ENCODE results near the gene RRAS2.
A peak's percentile ranks its signal among the peaks of the same experiment; 100 is the strongest.

RRAS2 gene

GRCh38 chr11:14248580-14248981 lies 110.4 kb downstream of the RRAS2 start:
- no peaks in the 10 kb centered on the region for H3K9me3 ChIP-seq (ENCODE audit: control insufficient read depth, insufficient read depth, low read length)
- no peaks in the 10 kb centered on the region for H3K36me3 ChIP-seq (ENCODE audit: control insufficient read depth, insufficient read depth, low read length)
- peaks cover 9% of the 10 kb centered on the region for H3K4me1 ChIP-seq (ENCODE audit: control insufficient read depth, insufficient read depth, low read length)
- H3K27me3 ChIP-seq (ENCODE audit: control insufficient read depth, insufficient read depth, low read length) = no peaks in the 10 kb centered on the region
- H3K9ac ChIP-seq (ENCODE audit: low read depth, low read length) = no peak overlapping the region
- H3K4me3 ChIP-seq (ENCODE audit: low read depth, low read length) = no peak overlapping the region

- no peaks in the 10 kb centered on the region for H3K36me3 ChIP-seq (ENCODE audit: control insufficient read depth, insufficient read depth, low read length)
- H3K9ac ChIP-seq (ENCODE audit: low read depth, low read length) = no peak overlapping the region
- H3K9me3 ChIP-seq (ENCODE audit: control insufficient read depth, insufficient read depth, low read length) = no peaks in the 10 kb centered on the region
- no peak overlapping the region for H3K4me3 ChIP-seq (ENCODE audit: low read depth, low read length)
- H3K4me1 ChIP-seq (ENCODE audit: control insufficient read depth, insufficient read depth, low read length) = peaks cover 9% of the 10 kb centered on the region
- H3K27me3 ChIP-seq (ENCODE audit: control insufficient read depth, insufficient read depth, low read length) = no peaks in the 10 kb centered on the region
These were observed 113.5 kb downstream of the RRAS2 start for GRCh38 chr11:14245444-14245843.

GRCh38 chr11:14244926-14245325 lies 114.1 kb downstream of the RRAS2 start:
- H3K27me3 ChIP-seq (ENCODE audit: control insufficient read depth, insufficient read depth, low read length) = no peaks in the 10 kb centered on the region
- H3K9ac ChIP-seq (ENCODE audit: low read depth, low read length) = no peak overlapping the region
- H3K4me1 ChIP-seq (ENCODE audit: control insufficient read depth, insufficient read depth, low read length) = peaks cover 9% of the 10 kb centered on the region
- H3K36me3 ChIP-seq (ENCODE audit: control insufficient read depth, insufficient read depth, low read length) = no peaks in the 10 kb centered on the region
- H3K4me3 ChIP-seq (ENCODE audit: low read depth, low read length) = no peak overlapping the region
- no peaks in the 10 kb centered on the region for H3K9me3 ChIP-seq (ENCODE audit: control insufficient read depth, insufficient read depth, low read length)

GRCh38 chr11:14242733-14243132 lies 116.2 kb downstream of the RRAS2 start:
- H3K9me3 ChIP-seq (ENCODE audit: control insufficient read depth, insufficient read depth, low read length) = no peaks in the 10 kb centered on the region
- H3K36me3 ChIP-seq (ENCODE audit: control insufficient read depth, insufficient read depth, low read length) = no peaks in the 10 kb centered on the region
- no peaks in the 10 kb centered on the region for H3K4me1 ChIP-seq (ENCODE audit: control insufficient read depth, insufficient read depth, low read length)
- no peak overlapping the region for H3K9ac ChIP-seq (ENCODE audit: low read depth, low read length)
- H3K27me3 ChIP-seq (ENCODE audit: control insufficient read depth, insufficient read depth, low read length) = no peaks in the 10 kb centered on the region
- H3K4me3 ChIP-seq (ENCODE audit: low read depth, low read length) = no peak overlapping the region

GRCh38 chr11:14242187-14242586 lies 116.8 kb downstream of the RRAS2 start:
- H3K4me3 ChIP-seq (ENCODE audit: low read depth, low read length) = no peak overlapping the region
- H3K36me3 ChIP-seq (ENCODE audit: control insufficient read depth, insufficient read depth, low read length) = no peaks in the 10 kb centered on the region
- no peaks in the 10 kb centered on the region for H3K4me1 ChIP-seq (ENCODE audit: control insufficient read depth, insufficient read depth, low read length)
- no peaks in the 10 kb centered on the region for H3K9me3 ChIP-seq (ENCODE audit: control insufficient read depth, insufficient read depth, low read length)
- no peak overlapping the region for H3K9ac ChIP-seq (ENCODE audit: low read depth, low read length)
- no peaks in the 10 kb centered on the region for H3K27me3 ChIP-seq (ENCODE audit: control insufficient read depth, insufficient read depth, low read length)

- Histone ChIP-seq H3K4me1 (ENCODE audit: control insufficient read depth, insufficient read depth, low read length) (no peaks in the 10 kb centered on the region), H3K36me3 (ENCODE audit: control insufficient read depth, insufficient read depth, low read length) (no peaks in the 10 kb centered on the region), H3K4me3 (ENCODE audit: low read depth, low read length) (no peak overlapping the region), H3K9ac (ENCODE audit: low read depth, low read length) (no peak overlapping the region), H3K9me3 (ENCODE audit: control insufficient read depth, insufficient read depth, low read length) (no peaks in the 10 kb centered on the region), H3K27me3 (ENCODE audit: control insufficient read depth, insufficient read depth, low read length) (no peaks in the 10 kb centered on the region)
These were observed 118.0 kb downstream of the RRAS2 start for GRCh38 chr11:14240951-14241350.

GRCh38 chr11:14240221-14240620 lies 118.8 kb downstream of the RRAS2 start:
- Histone ChIP-seq H3K27me3 (ENCODE audit: control insufficient read depth, insufficient read depth, low read length) (no peaks in the 10 kb centered on the region), H3K36me3 (ENCODE audit: control insufficient read depth, insufficient read depth, low read length) (no peaks in the 10 kb centered on the region), H3K4me1 (ENCODE audit: control insufficient read depth, insufficient read depth, low read length) (no peaks in the 10 kb centered on the region), H3K4me3 (ENCODE audit: low read depth, low read length) (no peak overlapping the region), H3K9me3 (ENCODE audit: control insufficient read depth, insufficient read depth, low read length) (no peaks in the 10 kb centered on the region), H3K9ac (ENCODE audit: low read depth, low read length) (no peak overlapping the region)

- H3K4me1 ChIP-seq (ENCODE audit: control insufficient read depth, insufficient read depth, low read length) = peaks cover under 1% of the 10 kb centered on the region
- H3K9ac ChIP-seq (ENCODE audit: low read depth, low read length) = no peak overlapping the region
These were observed 121.5 kb downstream of the RRAS2 start for GRCh38 chr11:14237444-14237961.

GRCh38 chr11:14235701-14236100 lies 123.3 kb downstream of the RRAS2 start:
- Histone ChIP-seq H3K4me3 (ENCODE audit: low read depth, low read length) (no peak overlapping the region), H3K4me1 (ENCODE audit: control insufficient read depth, insufficient read depth, low read length) (peaks cover 3% of the 10 kb centered on the region), H3K9ac (ENCODE audit: low read depth, low read length) (no peak overlapping the region), H3K9me3 (ENCODE audit: control insufficient read depth, insufficient read depth, low read length) (no peaks in the 10 kb centered on the region), H3K27me3 (ENCODE audit: control insufficient read depth, insufficient read depth, low read length) (no peaks in the 10 kb centered on the region), H3K36me3 (ENCODE audit: control insufficient read depth, insufficient read depth, low read length) (no peaks in the 10 kb centered on the region)

More at GRCh38 chr11:14237444-14237961, 121.5 kb downstream of the RRAS2 start:
- Histone ChIP-seq H3K9me3 (ENCODE audit: control insufficient read depth, insufficient read depth, low read length) (no peaks in the 10 kb centered on the region), H3K27me3 (ENCODE audit: control insufficient read depth, insufficient read depth, low read length) (no peaks in the 10 kb centered on the region), H3K36me3 (ENCODE audit: control insufficient read depth, insufficient read depth, low read length) (no peaks in the 10 kb centered on the region), H3K4me3 (ENCODE audit: low read depth, low read length) (no peak overlapping the region)

- H3K9ac ChIP-seq (ENCODE audit: low read depth, low read length) = no peak overlapping the region
- peaks cover 15% of the 10 kb centered on the region for H3K4me1 ChIP-seq (ENCODE audit: control insufficient read depth, insufficient read depth, low read length)
- no peak overlapping the region for H3K4me3 ChIP-seq (ENCODE audit: low read depth, low read length)
- H3K27me3 ChIP-seq (ENCODE audit: control insufficient read depth, insufficient read depth, low read length) = no peaks in the 10 kb centered on the region
- no peaks in the 10 kb centered on the region for H3K9me3 ChIP-seq (ENCODE audit: control insufficient read depth, insufficient read depth, low read length)
- H3K36me3 ChIP-seq (ENCODE audit: control insufficient read depth, insufficient read depth, low read length) = no peaks in the 10 kb centered on the region
These were observed 124.5 kb downstream of the RRAS2 start for GRCh38 chr11:14234446-14234845.

GRCh38 chr11:14232652-14233051 lies 126.3 kb downstream of the RRAS2 start:
- H3K4me1 ChIP-seq (ENCODE audit: control insufficient read depth, insufficient read depth, low read length) = peaks cover 19% of the 10 kb centered on the region
- H3K36me3 ChIP-seq (ENCODE audit: control insufficient read depth, insufficient read depth, low read length) = no peaks in the 10 kb centered on the region
- H3K9me3 ChIP-seq (ENCODE audit: control insufficient read depth, insufficient read depth, low read length) = no peaks in the 10 kb centered on the region
- H3K9ac ChIP-seq (ENCODE audit: low read depth, low read length) = no peak overlapping the region
- no peak overlapping the region for H3K4me3 ChIP-seq (ENCODE audit: low read depth, low read length)
- H3K27me3 ChIP-seq (ENCODE audit: control insufficient read depth, insufficient read depth, low read length) = peaks cover 4% of the 10 kb centered on the region

- Histone ChIP-seq H3K9me3 (ENCODE audit: control insufficient read depth, insufficient read depth, low read length) (no peaks in the 10 kb centered on the region), H3K4me1 (ENCODE audit: control insufficient read depth, insufficient read depth, low read length) (peaks cover 19% of the 10 kb centered on the region), H3K27me3 (ENCODE audit: control insufficient read depth, insufficient read depth, low read length) (peaks cover 4% of the 10 kb centered on the region), H3K9ac (ENCODE audit: low read depth, low read length) (no peak overlapping the region), H3K4me3 (ENCODE audit: low read depth, low read length) (peak overlapping the region; percentile 14), H3K36me3 (ENCODE audit: control insufficient read depth, insufficient read depth, low read length) (no peaks in the 10 kb centered on the region)
These were observed 128.6 kb downstream of the RRAS2 start for GRCh38 chr11:14230407-14230806.

All from iPS-15b (cell line).